Activated CD8-positive, alpha-beta memory T cell treated with anti-CD3 and anti-CD28 coated beads, Interleukin-2, amount 50 U/mL, for 24 hours (primary cell): Measurements from ENCODE around the gene GCLC.

Source experiments
- DNase-seq: peaks from one replicate; pipeline ENCODE4 v3.0.0-alpha.2; 2020; ENCODE audit errors: extremely low read depth

GCLC gene

GRCh38 chr6:53447865-53448264, 97.0 kb downstream of the GCLC start:
- DNase-seq: no peak
